Kasumi-1 (cell line): Measurements from ENCODE around the gene HS3ST3B1.
A peak's percentile ranks its signal among the peaks of the same experiment; 100 is the strongest.

Experiments used
- DNase-seq, 2 experiments: peaks; one replicate each; lab custom pipeline; 2025; lab: John Stamatoyannopoulos, UW

HS3ST3B1 gene

GRCh38 chr17:14303343-14304221 is 2.7 kb downstream of the HS3ST3B1 start:
- no peak for DNase-seq

DNA sequence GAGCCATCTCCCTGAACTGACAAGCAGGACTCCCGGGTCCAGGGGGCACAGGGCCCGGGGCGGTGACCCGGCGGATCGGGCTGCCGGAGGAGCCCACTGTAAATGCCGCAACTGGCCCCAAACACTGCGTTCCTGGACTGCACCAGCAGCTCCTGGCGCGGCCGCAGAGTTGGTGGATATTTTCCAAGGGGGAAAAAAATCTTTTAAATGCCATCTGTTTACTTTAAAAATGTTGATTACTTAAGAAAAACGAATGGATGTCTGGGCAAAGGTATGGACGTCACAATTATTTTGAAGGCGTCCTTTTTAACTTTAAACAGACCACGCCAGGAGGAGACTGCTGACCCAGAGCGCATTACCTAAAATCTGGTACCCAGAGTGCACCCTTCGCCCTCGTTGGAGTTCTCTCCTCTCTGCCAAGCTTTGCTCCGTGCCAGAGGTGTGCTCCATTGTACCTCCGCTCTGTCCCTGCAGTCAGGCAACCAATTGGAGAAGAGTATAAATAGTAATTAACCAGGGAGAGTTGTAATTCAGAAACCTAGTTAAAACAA is 3.4 kb downstream of the HS3ST3B1 start:
- DNase-seq, result no peak

DNA sequence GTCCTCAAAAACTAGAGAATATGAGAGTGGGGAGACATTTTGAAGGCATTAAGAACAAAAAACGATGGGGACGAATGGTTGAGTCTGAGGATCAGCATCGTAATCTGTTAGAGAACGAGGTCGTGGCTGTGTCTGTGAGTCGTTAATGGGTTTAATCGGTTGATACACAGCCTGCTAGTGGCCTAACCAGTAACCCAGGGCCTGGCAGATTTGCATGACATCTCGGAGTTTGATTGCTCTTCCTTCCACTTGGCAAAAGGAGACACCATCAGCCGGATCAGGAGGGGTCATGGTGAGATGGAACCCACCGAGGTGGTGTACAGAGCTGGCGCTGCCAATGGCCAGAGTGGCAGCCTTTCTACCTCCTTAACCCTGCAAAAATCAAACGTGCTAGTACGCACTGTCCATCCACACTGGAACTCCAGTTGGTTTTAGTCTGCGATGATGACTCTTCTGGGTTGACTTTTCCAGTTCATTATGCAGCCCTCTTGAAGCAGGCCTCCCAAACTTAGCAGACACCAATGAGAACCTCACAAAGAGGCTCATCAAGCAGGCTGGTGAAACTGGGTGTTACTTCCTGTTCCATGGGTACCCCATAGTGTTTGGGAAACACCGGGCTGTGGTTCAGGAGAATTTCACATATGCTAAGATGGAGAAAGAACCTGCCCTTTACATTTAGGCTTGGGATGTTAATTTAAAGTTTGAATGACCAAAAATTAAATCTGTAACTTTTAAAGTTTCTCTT is 4.1 kb downstream of the HS3ST3B1 start:
- DNase-seq, result no peak

DNA sequence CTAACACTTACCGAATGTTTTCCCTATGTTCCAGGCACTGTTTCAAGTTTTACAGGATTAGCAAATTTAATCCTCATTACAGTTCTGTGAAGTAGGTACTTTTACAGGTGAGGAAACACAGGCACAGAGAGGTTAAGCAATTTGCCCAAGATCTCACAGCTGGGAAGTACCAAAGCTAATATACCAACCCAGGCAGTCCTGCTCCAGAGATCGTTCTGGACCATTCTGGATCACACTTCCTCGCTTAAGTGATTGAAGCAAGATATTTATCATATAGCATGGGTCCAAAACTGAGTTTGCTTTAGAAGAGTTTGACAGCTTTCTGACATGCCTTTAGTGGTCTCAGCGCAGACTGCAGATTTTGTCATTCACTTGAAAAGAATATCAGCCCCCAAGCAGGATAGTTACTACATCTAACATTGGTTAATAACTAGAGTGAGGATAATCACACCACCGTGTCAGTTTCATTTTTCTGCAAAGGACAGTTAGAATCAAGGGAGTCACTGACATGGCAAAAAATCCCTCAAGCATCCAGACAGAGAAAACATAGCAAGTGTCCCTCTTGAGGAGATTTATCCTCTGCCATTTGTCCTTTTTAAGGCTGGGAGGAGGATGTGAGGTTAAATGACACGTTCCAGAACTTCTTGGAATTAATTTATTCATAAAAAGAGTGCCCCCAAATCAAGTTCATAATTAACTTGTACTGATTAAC is 5.1 kb downstream of the HS3ST3B1 start:
- no peak for DNase-seq

DNA sequence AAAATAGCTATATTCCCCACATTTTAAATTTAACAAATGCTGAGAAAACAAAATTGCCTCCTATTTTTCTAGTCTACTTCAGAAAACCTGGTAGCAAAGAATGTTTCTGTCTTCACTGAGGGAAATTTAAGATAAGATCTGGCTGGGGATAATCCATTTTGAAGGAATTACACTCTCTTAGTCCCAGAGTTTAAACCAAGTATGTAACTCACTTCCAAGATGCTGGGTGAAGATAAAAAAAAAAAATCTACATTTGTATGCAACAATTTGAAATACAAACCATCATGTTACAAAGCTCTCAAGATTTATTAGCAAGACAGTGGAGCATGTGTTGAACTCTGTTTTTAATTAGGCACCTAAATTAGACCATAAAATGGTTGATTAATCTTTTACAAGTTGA is 5.7 kb downstream of the HS3ST3B1 start:
- DNase-seq, result no peak

DNA sequence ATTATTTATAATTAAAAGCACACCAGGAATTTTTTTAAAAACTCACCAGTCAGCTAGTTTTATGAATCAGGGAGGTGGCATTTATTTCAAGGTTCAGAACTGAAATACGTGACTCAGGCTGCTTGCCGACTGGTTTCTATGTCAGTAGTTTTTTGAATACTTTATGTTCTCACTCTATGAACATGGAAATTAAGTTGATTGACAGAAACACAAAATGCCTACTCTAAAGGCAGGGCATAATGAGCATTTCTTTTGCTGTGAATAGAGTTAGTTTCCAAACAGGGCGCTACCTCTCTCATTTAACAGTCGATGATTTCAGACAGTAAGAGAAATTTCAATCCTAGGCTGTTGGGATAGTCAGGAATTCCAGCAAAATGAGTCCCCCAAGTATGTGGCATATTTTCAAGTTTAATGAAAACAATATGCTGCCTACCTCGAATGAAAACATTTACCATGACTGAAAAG is 6.7 kb downstream of the HS3ST3B1 start:
- DNase-seq, result no peak

DNA sequence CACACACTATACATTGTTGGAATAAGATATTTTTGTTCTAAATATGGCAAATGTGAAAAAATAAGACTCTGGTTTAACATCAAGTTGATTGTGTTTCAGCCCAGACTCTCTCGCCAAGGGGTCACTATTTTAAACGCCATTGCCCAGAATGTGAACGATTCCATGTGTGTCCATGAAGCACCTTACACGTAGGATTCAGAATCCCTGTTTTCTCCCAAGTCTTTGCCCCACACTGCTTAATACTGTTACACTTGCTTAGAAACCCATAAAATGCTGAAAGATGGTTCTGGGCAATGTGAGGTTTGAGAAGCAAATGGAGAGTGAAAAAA is 7.7 kb downstream of the HS3ST3B1 start:
- DNase-seq, result no peak

GRCh38 chr17:14308965-14309879 is 8.3 kb downstream of the HS3ST3B1 start:
- peak; percentile 39 to 70 for DNase-seq

- no peak for DNase-seq
These were observed 9.2 kb downstream of the HS3ST3B1 start for GRCh38 chr17:14310101-14310500.

GRCh38 chr17:14310605-14311004 is 9.7 kb downstream of the HS3ST3B1 start:
- no peak for DNase-seq

DNA sequence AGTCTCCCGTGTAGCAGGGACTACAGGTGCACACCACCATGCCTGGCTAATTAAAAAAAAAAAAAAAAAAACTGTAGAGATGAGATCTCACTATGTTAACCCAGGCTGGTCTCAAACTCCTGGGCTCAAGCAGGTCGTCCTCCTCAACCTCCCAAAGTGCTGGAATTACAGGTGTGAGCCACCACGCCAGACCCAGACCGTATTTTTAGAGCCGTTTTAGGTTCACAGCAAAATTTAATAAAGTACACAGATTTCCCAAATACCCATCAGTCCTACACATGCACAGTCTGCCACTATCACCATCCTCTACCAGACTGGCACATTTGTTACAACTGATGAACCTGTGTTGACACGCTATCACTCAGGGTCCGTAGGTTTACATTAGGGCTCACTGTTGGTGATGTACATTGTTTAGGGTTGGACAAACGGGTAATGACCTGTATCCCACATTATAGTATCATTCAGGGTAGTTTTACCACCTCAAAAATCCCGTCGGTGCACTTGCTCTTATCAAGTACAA is 10.4 kb downstream of the HS3ST3B1 start:
- no peak for DNase-seq

DNA sequence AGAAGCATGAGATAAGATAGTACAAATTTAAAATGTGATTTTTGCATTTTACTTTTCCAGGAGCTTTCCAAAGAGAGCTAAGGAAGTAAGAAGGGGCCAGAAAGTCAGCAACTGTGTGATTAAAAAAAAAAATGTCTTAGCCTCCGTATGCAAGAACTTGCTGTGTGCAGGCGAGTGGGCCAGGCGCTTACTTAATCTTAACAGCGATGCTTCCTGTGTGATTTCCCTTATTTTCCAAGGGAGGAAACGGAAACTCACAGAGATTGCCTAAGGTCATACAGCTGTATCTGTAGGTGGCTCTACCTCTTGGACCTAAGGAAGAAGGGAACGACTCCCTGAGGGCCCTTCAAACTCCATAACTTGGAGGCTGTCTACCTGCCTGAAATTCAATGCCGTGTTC is 11.1 kb downstream of the HS3ST3B1 start:
- peak; percentile 10 to 20 for DNase-seq

GRCh38 chr17:14312522-14312921 is 11.6 kb downstream of the HS3ST3B1 start:
- DNase-seq, result no peak

GRCh38 chr17:14316126-14316832 is 15.4 kb downstream of the HS3ST3B1 start:
- DNase-seq, result no peak

DNA sequence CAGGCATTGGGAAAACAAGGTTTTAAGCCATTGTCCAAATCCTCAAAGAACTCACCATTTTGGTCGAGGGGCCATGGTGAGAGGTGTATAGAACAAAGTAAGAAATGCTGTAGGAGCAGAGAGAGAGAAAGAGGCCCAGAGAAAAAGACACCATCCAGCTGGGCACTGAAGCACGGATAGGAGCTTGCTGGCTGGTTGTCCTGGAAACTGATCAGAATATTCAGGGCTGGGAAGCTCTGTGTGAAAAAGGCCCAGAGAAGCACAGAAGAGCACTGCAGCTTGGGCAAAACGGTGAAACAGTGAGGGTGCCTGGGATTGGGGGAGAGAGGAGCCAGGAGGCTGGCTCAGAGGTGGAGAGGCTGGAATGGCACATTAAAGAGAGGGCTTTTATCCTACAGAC is 16.5 kb downstream of the HS3ST3B1 start:
- DNase-seq, result no peak

- DNase-seq, result no peak
These were observed 17.4 kb downstream of the HS3ST3B1 start for GRCh38 chr17:14318109-14318917.

DNA sequence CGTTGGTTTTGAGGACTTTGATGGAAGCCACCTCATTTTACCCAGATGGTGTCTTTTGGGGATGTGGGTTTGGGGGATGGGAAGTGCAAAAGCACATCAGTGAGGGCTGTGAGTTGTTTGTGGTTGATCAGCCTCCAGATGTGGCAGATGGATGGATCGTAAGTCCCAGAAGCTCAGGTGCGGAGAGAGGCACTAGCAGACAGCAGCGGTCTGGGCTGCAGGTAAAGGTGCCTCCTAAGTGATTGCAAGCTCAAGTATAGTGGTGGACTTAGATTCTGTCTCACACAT is 18.0 kb downstream of the HS3ST3B1 start:
- no peak for DNase-seq

DNA sequence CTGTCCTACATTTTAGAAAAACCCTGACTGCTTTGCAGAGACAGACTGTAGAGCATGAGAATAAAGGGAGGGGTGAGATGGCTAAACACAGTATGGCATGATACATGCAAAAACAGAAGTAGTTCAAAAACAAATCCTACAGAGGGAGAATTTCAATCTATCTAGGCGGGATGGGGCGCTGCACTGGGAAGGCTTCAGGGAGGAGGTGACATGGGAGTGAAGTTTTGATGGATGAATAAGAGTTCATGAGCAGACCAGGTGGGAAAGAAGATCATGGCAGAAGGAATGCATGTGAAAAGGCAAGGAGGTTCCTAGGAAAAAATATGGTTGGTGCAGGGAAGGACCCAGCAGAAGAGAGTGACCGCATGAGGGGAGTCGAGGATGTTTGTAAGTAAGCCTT is 19.2 kb downstream of the HS3ST3B1 start:
- no peak for DNase-seq

- no peak for DNase-seq
These were observed 20.0 kb downstream of the HS3ST3B1 start for GRCh38 chr17:14320734-14321475.
